ENCODE results near the gene ITPR3.
"Not testable (repeated sequence)": the region's sequence is repeated elsewhere in the genome, so short reads cannot be mapped to it uniquely, and the experiment has no call there.

ITPR3 gene

GRCh38 chr6:33593414-33593727 is 27.8 kb upstream of the ITPR3 start:
- H3K36me3 ChIP-seq (ENCODE audit: control insufficient read depth, insufficient read depth, low read length) = no peaks in the 10 kb centered on the region
- no peak overlapping the region for H3K9ac ChIP-seq (ENCODE audit: low read length)
- no peak overlapping the region for H3K27ac ChIP-seq (ENCODE audit: low read depth, low read length)
- H3K27me3 ChIP-seq (ENCODE audit: control insufficient read depth, insufficient read depth, low read length) = no peaks in the 10 kb centered on the region
- no peaks in the 10 kb centered on the region for H3K4me1 ChIP-seq (ENCODE audit: control insufficient read depth, insufficient read depth, low read length)
- peak overlapping the region; percentile 44 for H3K4me3 ChIP-seq (ENCODE audit: low read length)

GRCh38 chr6:33595001-33595846 is 25.9 kb upstream of the ITPR3 start:
- Histone ChIP-seq H3K4me3 (ENCODE audit: low read length) (no peak overlapping the region), H3K36me3 (ENCODE audit: control insufficient read depth, insufficient read depth, low read length) (no peaks in the 10 kb centered on the region), H3K27me3 (ENCODE audit: control insufficient read depth, insufficient read depth, low read length) (no peaks in the 10 kb centered on the region), H3K27ac (ENCODE audit: low read depth, low read length) (no peak overlapping the region), H3K4me1 (ENCODE audit: control insufficient read depth, insufficient read depth, low read length) (no peaks in the 10 kb centered on the region), H3K9ac (ENCODE audit: low read length) (no peak overlapping the region)

- not testable (repeated sequence) for H3K9ac ChIP-seq (ENCODE audit: low read length); H3K27me3 ChIP-seq (ENCODE audit: control insufficient read depth, insufficient read depth, low read length); H3K36me3 ChIP-seq (ENCODE audit: control insufficient read depth, insufficient read depth, low read length); H3K4me3 ChIP-seq (ENCODE audit: low read length); H3K27ac ChIP-seq (ENCODE audit: low read depth, low read length); H3K4me1 ChIP-seq (ENCODE audit: control insufficient read depth, insufficient read depth, low read length)
These were observed 24.2 kb upstream of the ITPR3 start for GRCh38 chr6:33596894-33597293.

- Histone ChIP-seq H3K9ac (ENCODE audit: low read length) (no peak overlapping the region), H3K4me1 (ENCODE audit: control insufficient read depth, insufficient read depth, low read length) (no peaks in the 10 kb centered on the region), H3K36me3 (ENCODE audit: control insufficient read depth, insufficient read depth, low read length) (no peaks in the 10 kb centered on the region), H3K27me3 (ENCODE audit: control insufficient read depth, insufficient read depth, low read length) (no peaks in the 10 kb centered on the region), H3K27ac (ENCODE audit: low read depth, low read length) (no peak overlapping the region), H3K4me3 (ENCODE audit: low read length) (no peak overlapping the region)
These were observed 23.4 kb upstream of the ITPR3 start for GRCh38 chr6:33597551-33598322.

GRCh38 chr6:33599413-33599938 is 21.6 kb upstream of the ITPR3 start:
- no peak overlapping the region for H3K27ac ChIP-seq (ENCODE audit: low read depth, low read length)
- no peaks in the 10 kb centered on the region for H3K36me3 ChIP-seq (ENCODE audit: control insufficient read depth, insufficient read depth, low read length)
- no peaks in the 10 kb centered on the region for H3K4me1 ChIP-seq (ENCODE audit: control insufficient read depth, insufficient read depth, low read length)
- H3K27me3 ChIP-seq (ENCODE audit: control insufficient read depth, insufficient read depth, low read length) = no peaks in the 10 kb centered on the region
- no peak overlapping the region for H3K4me3 ChIP-seq (ENCODE audit: low read length)
- H3K9ac ChIP-seq (ENCODE audit: low read length) = no peak overlapping the region

GRCh38 chr6:33600761-33601160 is 20.4 kb upstream of the ITPR3 start:
- Histone ChIP-seq H3K4me1 (ENCODE audit: control insufficient read depth, insufficient read depth, low read length) (no peaks in the 10 kb centered on the region), H3K4me3 (ENCODE audit: low read length) (no peak overlapping the region), H3K9ac (ENCODE audit: low read length) (no peak overlapping the region), H3K27me3 (ENCODE audit: control insufficient read depth, insufficient read depth, low read length) (no peaks in the 10 kb centered on the region), H3K27ac (ENCODE audit: low read depth, low read length) (no peak overlapping the region), H3K36me3 (ENCODE audit: control insufficient read depth, insufficient read depth, low read length) (no peaks in the 10 kb centered on the region)

GRCh38 chr6:33602180-33602579 is 18.9 kb upstream of the ITPR3 start:
- Histone ChIP-seq H3K4me1 (ENCODE audit: control insufficient read depth, insufficient read depth, low read length) (no peaks in the 10 kb centered on the region), H3K9ac (ENCODE audit: low read length) (no peak overlapping the region), H3K27ac (ENCODE audit: low read depth, low read length) (no peak overlapping the region)

GRCh38 chr6:33604941-33605854 is 15.9 kb upstream of the ITPR3 start:
- H3K4me3 ChIP-seq (ENCODE audit: low read length) = no peak overlapping the region
- H3K36me3 ChIP-seq (ENCODE audit: control insufficient read depth, insufficient read depth, low read length) = no peaks in the 10 kb centered on the region
- H3K27me3 ChIP-seq (ENCODE audit: control insufficient read depth, insufficient read depth, low read length) = peaks cover 2% of the 10 kb centered on the region
- no peak overlapping the region for H3K9ac ChIP-seq (ENCODE audit: low read length)
- no peaks in the 10 kb centered on the region for H3K4me1 ChIP-seq (ENCODE audit: control insufficient read depth, insufficient read depth, low read length)
- H3K27ac ChIP-seq (ENCODE audit: low read depth, low read length) = no peak overlapping the region

More at GRCh38 chr6:33602180-33602579, 18.9 kb upstream of the ITPR3 start:
- no peak overlapping the region for H3K4me3 ChIP-seq (ENCODE audit: low read length)
- H3K36me3 ChIP-seq (ENCODE audit: control insufficient read depth, insufficient read depth, low read length) = no peaks in the 10 kb centered on the region
- H3K27me3 ChIP-seq (ENCODE audit: control insufficient read depth, insufficient read depth, low read length) = no peaks in the 10 kb centered on the region

GRCh38 chr6:33606642-33607041 is 14.5 kb upstream of the ITPR3 start:
- no peak overlapping the region for H3K4me3 ChIP-seq (ENCODE audit: low read length)
- H3K4me1 ChIP-seq (ENCODE audit: control insufficient read depth, insufficient read depth, low read length) = no peaks in the 10 kb centered on the region
- H3K9ac ChIP-seq (ENCODE audit: low read length) = no peak overlapping the region
- no peak overlapping the region for H3K27ac ChIP-seq (ENCODE audit: low read depth, low read length)
- peaks cover 2% of the 10 kb centered on the region for H3K27me3 ChIP-seq (ENCODE audit: control insufficient read depth, insufficient read depth, low read length)
- H3K36me3 ChIP-seq (ENCODE audit: control insufficient read depth, insufficient read depth, low read length) = no peaks in the 10 kb centered on the region

GRCh38 chr6:33607126-33607783 is 13.9 kb upstream of the ITPR3 start:
- Histone ChIP-seq H3K36me3 (ENCODE audit: control insufficient read depth, insufficient read depth, low read length) (no peaks in the 10 kb centered on the region), H3K27ac (ENCODE audit: low read depth, low read length) (no peak overlapping the region), H3K27me3 (ENCODE audit: control insufficient read depth, insufficient read depth, low read length) (peaks cover 2% of the 10 kb centered on the region), H3K9ac (ENCODE audit: low read length) (no peak overlapping the region), H3K4me1 (ENCODE audit: control insufficient read depth, insufficient read depth, low read length) (no peaks in the 10 kb centered on the region), H3K4me3 (ENCODE audit: low read length) (no peak overlapping the region)

- no peak overlapping the region for H3K4me3 ChIP-seq (ENCODE audit: low read length)
- no peaks in the 10 kb centered on the region for H3K36me3 ChIP-seq (ENCODE audit: control insufficient read depth, insufficient read depth, low read length)
- no peak overlapping the region for H3K27ac ChIP-seq (ENCODE audit: low read depth, low read length)
- no peak overlapping the region for H3K9ac ChIP-seq (ENCODE audit: low read length)
- H3K4me1 ChIP-seq (ENCODE audit: control insufficient read depth, insufficient read depth, low read length) = no peaks in the 10 kb centered on the region
- H3K27me3 ChIP-seq (ENCODE audit: control insufficient read depth, insufficient read depth, low read length) = peaks cover 2% of the 10 kb centered on the region
These were observed 13.3 kb upstream of the ITPR3 start for GRCh38 chr6:33607784-33608161.
